GM19025 (cell line): ENCODE results near the gene MSX1.

ENCODE experiments used
- ATAC-seq: cut with Tn5 transposase; IDR thresholded peaks from one replicate; pipeline ENCODE4 v1.9.1; 2021; ENCODE audit warnings: mild to moderate bottlenecking, low read depth, moderate library complexity; ENCODE audit not compliant: unreplicated experiment

The MSX1 gene

DNA sequence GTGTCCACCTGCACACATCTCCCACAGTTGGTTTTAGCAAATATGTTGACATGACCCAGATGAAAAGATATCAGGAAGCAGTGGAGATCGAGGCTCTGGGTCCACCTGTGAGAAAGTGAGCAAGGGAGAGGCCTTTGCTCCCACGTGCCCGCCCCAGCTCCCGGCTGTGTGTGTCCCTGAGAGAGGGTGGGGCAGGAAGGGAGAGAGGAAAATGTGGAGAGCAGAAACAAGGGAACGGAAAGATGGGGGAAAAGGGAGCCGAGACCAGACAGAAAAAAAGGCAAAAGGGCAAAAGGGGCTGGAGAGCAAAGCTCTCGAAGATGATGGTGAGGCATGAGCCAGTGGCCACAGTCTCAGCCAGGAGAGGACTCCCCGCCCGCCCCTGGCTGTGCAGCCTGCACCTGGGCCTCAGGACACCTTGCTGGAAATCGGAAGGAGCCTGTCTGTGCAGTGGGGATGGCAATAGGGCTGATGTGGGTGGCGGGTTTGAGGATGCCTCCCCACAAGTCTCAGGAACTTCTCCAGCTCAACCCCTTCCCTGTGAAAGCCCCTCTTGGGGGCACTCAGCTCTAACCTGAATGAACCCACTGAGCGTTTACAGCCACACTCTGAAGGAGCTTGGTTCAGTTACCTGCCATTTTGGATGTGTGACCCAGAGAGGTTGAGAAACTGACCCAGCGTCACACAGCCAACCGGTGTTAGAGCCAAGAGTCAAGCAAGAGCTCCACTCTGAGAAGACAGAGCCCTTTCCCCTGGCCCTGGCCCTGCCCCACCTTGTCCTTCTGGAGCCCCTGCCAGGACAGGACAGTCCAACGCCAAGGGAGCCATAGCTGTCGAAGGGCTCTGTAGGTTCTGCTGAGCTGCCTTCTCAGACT, 20.3 kb upstream of the MSX1 start:
- no peak for ATAC-seq

DNA sequence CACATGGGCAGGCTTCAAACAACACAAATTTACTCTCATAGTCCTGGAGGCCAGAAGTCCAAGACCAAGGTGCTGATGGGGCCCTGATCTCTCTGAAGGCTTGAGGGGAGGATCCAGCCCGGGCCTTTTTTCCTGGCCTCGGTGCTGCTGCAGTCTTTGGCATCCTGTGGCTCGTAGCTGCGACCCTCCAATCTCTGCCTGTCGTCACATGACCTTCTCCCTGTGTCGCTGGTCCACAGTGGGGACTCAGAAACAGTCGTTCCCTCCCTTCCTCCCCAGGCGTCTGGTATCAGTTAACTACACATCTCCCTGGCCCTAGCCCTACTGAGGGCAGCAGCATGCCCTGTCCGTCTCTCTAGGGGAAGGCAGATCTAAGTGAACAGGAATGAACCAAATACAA, 19.1 kb upstream of the MSX1 start:
- ATAC-seq: no peak

DNA sequence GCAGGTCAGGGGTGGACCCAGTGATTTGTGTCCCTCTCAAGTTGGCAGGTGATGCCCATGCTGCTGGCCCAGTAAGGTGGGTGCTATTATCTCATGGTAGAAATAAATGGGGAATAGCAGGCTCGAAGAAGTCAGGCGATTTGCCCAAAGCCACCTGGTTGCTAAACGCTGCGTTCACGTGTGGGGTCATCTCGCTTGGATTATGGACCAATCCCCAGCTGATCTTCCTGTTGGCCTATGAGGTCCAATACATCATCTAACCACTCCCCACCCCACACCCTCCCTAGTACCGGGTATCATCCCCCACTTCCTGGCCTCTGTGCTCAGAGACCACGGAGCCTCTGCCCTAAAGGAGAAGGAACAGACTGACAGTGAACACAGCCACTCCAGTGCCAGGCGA, 18.3 kb upstream of the MSX1 start:
- ATAC-seq: no peak

DNA sequence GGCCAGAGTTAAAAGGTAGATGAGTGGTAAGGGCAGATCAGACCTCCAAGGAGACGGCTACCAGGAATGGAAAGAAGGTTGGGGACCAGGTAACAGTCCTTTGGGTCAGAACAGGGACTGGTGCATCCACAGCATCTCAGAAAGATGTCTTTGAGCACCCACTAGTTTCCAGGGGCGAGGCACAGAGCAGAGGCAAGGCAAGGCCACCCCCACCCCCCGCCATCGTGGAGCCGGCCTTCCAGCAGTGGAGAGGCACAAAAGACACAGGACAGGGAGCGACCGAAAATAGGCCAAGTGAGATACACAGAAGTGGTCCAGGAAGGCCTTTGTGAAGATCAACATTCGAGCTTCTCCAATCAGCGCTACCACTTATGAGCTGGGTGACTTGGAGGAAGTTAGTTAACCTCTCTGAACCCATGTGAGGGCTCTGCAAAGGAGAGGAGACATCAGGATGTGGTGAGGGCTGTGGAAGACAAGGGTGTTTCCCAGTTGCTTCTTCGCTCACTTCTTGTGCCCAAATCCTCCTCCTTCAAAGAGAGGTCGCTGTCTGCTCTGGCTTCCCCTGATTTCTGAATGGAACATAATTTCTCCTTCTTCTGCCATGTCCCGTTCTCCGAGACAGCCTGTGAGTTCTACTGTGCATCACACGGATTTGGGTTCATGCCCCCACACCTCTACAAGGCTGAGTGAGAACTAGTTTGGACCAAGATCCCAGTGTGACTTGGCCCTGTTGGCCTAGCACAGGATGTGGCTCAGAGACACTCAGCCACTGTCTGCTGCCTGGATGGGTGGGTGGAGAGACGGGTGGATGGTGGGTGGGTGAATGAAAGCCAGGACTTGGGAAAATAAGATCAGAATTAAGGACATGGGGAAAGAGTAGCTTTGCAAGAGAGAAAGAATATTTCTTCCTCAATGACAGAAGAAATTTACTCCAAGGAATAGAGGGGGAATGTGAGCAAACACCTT, 16.7 kb upstream of the MSX1 start:
- no peak for ATAC-seq

DNA sequence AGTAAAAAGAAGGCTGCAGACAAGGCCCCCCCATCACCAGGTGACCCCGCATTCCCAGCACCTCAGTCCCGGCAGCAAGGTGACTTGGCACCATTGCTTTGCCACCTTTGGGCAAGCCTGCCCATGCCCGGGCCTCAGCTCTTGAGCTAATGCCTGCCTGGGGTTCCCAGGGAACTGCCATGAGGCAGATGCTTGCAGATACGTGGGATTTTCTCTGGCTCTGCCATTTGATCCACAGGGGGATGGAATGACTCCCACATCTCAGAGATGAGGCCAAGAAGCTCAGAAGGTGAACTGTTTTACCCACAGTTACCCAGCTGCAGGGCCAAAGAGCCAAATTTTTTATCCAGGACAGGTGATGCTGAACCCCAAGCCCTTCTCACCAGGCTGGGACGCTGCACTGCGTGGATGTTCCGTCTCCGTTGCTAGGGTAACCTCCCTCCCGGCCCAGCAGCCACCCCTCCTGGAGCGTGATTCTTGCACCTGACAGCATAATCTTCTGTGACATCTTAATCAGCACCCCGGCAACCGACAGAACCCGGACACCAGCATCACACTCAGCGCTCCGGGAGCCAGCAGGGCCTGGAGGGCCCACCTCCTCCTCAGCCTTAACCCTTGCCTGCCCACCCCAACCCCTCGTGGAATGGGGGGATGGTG, 15.7 kb upstream of the MSX1 start:
- ATAC-seq: no peak

DNA sequence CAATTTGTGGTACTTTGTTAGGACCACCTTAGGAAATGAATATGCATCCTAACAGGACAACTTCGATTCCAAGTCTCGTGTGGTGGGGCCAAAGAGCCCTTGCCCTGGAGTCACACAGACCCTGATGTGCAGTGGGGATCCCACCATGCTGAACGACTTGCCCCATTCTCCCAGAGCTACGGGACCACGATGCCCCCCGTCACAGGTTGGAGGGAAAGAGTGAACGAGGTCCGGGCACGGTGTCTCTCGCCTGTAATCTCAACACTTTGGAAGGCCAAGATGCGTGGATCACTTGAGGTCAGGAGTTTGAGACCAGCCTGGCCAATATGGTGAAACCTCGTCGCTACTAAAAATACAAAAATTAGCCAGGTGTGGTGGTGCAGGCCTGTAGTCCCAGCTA, 14.4 kb upstream of the MSX1 start:
- ATAC-seq: no peak

DNA sequence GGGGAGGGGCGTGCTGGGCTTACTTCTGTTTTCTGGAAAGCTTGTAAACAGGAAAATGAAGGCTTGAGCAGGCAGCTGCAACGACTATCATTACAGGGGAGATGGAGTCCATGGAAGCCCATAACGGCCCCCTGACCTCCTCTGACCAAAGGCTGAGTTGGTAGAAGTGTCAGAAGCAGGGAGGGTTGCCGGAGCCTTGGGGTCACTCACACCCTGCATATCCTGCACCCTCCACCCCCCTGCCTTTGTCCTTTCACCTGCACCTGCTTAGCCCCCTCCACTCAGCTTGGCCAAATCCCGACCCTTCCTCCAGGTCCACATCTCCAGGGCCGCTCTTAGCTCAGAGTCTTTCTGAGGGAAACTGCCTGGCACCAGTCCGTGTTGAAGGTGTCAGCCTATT, 12.5 kb upstream of the MSX1 start:
- no peak for ATAC-seq

DNA sequence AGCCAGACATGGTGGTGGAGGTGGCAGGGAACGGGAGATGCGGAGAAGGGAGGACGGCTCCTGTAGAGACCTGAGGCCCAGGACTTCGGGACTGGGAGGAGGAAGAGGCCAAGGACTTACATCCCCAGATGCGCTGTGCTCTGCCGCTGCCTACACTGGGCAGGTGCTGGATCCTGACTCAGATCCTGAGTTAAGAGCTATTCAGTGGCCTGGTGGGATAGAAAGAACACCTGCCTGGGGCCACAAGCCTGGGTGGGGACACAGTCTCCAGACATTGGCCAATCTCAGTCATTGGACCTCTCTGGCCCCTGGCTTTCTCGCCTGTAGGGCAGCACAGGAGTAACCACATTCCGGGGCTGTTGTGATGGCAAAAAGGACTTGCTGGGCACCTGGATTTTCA, 10.9 kb upstream of the MSX1 start:
- ATAC-seq: no peak

DNA sequence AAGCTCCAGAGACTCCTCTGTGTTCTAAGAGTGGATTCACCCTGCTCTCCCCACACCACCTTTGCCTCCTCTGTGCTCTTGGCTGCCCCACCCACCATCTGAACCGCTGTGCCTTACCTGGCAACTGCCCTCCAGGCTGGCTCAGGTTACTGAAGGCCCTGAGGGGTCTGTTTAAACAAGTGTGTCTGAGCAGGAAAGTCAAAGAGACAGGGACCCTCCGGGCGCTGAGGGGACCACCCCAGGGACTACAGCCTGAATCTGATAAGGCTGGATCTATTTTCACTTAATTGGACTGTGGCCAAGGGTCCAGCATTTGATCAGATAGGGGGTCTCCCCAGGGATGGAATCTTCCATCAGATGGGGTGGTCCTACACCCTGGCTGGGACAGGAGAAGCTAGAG, 10.4 kb upstream of the MSX1 start:
- ATAC-seq: no peak

DNA sequence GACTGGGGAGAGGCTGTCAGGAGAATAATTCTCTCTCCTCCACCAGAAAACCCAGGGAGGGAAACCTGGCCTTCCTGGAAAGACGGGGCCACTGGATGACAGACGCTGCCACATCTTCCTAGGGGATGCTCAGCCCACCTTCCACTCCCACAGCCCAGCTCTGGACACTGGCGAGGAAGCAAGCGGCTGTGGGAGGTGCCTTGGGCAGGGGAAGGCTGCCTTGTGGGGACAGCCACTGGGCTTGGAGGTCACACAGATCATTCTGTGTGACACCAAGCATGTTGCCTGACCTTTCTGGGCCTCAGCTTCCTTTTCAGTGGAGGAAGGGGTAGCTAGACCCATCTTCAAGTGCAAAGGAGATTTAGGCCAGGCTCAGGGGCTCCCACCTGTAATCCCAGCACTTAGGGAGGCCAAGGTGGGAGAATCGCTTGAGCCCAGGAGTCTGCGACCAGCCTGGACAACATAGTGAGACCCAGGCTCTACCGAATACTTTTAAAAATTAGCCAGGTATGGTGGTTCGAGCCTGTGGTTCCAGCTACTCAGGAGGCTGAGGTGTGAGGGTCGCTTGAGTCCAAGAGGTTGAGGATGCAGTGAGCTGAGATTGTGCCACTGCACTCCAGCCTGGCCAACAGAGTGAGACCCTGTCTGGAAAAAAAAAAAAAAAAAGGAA, 9.8 kb upstream of the MSX1 start:
- ATAC-seq: no peak

DNA sequence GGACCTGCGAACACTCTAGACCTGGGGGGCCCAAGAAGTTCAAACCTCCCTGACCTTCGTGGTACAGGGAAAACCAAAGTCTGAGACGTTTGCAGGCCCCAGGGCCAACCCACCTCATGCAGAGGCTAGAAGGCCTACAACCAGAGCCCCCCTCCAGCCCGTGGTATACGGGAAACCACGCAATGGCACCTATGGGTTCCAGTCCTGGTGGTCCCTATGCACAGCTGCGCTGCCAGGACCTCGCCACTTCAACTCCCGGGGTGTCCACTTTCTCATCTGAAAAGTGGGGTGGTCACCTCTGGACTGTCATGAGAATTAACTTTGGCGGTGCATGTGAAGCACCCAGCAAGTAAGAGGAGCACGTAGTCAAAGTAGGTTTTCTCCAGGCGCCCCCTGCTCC, 8.4 kb upstream of the MSX1 start:
- ATAC-seq: no peak

DNA sequence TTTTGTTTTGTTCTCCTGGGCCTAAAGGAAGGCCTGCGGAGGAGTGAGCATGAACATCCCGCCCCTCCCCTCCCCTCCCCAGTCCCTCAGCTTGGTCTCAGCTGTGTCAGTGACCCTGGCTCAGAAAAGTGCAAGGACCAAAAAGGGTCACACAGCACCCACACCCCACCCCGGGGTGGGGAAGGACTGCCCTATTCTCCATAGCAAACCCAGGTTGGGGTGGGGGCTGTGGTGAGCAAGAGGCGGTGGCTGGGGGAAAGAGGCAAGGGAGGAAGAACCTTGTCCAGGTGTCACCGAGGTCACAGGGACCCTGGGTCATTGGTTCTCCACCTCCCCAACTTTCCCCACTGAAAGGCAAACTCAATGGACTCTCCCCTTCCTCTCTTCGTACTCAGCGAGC, 7.6 kb upstream of the MSX1 start:
- no peak for ATAC-seq

DNA sequence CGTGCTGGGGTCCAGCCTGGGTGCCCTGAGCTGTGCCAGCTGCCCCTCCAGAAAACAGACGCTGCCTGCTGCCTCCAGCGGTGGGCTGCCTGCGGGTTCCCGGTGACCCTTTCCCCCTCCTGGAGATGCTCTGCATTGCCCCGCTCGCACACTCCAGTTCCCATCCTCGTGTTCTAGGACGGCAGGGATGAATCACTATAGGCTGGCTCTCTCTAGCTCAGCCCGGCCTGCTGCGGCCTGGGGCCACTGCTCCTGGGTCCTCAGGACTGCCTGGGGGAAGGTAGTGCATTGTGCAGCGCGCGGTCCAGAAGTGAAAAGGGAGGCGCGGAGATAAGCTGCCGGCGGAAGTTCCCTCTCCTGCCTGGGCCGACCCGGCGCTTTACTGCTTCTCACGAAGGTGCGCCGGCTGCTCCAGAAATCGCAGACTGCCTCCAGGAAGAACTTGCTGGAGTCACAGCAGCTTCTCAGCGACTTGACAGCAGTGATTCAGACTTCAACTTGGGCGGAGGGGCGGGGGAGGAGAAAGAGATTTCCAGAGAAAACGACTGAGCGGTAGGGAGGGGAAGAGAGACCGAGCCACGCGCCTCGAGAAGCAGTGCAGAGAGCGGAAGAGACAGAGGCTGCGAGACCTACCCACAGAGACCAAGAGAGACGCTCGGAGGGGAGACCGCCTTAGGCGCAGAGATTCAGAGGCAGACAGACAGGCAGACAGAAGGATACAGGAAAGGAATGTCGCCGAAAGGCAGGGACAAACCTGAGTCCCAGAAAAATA, 6.7 kb upstream of the MSX1 start:
- ATAC-seq: peak; percentile 54

DNA sequence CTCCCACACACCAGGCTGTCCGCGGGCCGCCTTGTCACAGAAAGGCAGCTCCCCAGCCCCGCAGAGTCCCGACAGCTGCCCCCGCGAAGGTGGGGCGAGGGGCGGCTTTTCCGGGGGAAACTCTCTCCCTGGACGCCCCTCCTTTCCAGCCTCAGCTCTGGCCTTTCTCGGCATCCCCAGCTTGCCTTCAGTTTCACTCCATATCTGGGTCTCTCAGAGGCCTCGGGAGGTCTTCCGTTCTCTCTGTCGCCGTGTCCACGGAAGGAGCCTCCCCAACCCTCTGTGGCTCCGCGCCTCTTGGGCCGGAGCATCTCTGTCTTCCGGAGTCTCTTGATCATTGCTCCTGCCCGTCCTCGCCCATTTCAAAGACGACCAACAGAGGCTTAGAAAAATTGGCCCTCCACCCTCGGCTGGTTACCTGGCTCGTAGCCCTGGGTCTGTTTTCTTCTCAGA, 6.1 kb upstream of the MSX1 start:
- peak; percentile 30 for ATAC-seq

DNA sequence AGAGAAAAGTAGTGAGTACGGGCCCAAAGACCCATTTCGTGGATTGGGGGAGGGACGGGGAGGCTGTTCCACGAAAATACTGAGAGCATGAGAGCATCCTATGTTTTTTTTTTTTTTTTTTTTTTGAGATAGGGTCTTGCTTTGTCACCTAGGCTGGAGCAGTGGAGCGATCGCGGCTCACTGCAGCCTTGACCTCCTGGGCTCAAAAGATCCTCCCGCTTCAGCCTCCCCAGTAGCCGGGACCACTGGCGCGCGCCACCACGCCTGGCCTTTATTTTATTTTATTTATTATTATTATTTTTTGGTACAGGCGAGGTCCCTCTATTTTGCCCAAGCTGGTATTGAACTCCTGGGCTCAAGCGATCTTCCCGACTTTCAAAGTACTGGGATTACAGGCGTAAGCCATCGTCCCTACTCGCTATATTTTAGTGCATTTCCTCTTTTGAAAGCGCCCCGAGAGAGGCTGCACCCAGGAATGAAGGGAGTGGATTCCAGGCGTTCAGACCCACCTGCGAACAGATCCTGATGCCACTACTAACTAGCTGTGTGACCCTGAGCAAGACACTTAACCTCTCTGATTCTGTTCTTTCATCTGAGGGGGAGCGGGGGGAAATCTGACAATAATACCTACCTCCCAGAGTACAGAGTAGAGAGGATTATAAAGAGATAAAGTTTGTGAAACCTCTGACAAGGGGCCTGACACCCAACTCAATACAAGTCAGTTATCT, 5.4 kb upstream of the MSX1 start:
- no peak for ATAC-seq

DNA sequence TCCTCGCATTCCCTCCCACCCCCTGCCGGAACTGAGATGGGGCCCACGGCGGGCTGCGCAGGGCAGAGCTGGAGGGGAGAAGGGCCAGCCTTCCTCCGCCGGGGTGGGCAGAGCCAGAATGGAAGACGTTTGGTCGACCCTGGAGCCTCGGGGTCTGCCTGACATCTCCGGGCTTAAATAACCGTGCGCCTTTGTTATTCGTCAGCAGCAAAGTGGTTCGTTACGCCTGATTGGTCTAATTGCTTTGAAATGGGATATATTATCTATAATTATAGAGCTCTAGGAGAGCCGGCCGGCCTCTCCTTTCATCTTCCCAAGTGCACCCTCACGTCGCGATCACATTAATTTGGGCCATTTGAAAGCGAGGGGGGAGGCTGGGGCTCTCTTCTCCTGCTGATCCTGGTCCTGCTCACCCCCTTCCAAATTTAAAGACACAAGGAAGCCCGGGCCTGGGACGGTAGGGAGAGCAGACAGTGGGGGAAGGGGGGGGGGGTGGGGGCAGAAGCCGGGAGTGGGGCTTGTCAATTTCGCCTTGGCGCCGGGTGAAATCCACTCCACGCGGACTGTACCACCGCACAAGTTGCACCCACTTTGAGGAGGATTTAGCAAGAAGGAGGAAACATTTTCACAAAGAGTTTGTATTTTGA, 4.7 kb upstream of the MSX1 start:
- ATAC-seq: no peak

DNA sequence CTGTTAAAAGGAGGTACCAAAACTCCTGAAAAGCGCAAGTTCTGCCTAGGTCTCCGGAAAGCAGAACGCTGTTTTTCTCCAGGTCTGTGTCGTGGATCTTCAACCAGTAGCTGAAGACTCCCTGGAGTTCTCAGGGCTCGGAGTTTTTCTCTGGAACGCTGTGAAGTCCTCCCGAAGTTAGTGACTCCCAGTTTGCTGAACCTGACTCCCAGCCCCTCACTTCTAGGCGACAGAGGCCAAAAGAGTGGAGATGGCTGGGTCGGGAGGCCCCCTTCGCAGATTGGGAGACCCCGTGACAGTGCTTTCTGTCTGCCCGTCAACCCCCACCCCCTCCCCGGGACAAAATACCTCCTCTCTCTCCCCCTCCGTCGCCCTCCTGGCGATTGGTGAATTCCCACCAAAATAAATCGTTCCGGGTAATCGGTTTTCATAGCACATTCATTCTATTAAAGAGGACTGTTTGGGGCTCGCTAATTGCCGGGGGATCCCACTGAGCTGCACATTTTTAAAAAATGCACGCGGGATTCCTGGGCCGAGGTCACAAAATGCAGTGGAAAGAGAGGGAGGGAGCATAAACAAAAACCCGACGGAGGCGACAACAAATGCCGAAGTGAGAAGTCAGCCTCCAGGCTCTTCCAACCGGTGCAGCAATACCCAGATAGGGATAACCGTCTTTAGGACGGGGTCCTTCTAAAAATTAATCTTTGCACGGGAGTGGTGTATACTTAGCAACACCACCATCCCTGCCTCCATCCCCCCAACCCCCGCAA, 4.0 kb upstream of the MSX1 start:
- no peak for ATAC-seq
